Hepatocyte (in vitro differentiated cells): ENCODE measurements around the gene TTC9B. TPM values are rescaled to one million over a fixed set of nuclear protein-coding genes. Genes with fewer than 3 reads are reported as not detected.

Experiments used
- DNase-seq: peaks from one replicate; pipeline ENCODE4 v3.0.0-alpha.2; 2016; ENCODE audit warnings: low spot score
- H2AFZ ChIP-seq: fragments of 200-600 bp; sonication (generic); 2 replicates; pipeline ENCODE4 v1.6.0; 2016; ENCODE audit warnings: antibody characterized with exemption, mild to moderate bottlenecking
- H3K27ac ChIP-seq: fragments of 200-600 bp; sonication (generic); 2 replicates; pipeline ENCODE4 v1.5.1; 2016; ENCODE audit warnings: mild to moderate bottlenecking
- H3K27me3 ChIP-seq: fragments of 200-600 bp; sonication (generic); 2 replicates; pipeline ENCODE4 v1.6.1; 2016
- H3K36me3 ChIP-seq: fragments of 200-600 bp; sonication (generic); replicated peaks from 2 replicates; pipeline ENCODE4 v1.5.1; 2016; ENCODE audit warnings: low read depth; ENCODE audit not compliant: insufficient read depth
- H3K4me1 ChIP-seq: fragments of 200-600 bp; sonication (generic); 2 replicates; pipeline ENCODE4 v1.5.1; 2016; ENCODE audit warnings: mild to moderate bottlenecking, moderate library complexity; ENCODE audit not compliant: insufficient read depth
- H3K4me2 ChIP-seq: fragments of 200-600 bp; sonication (generic); 2 replicates; pipeline ENCODE4 v1.6.0; 2016
- H3K4me3 ChIP-seq: fragments of 200-600 bp; sonication (generic); 2 replicates; pipeline ENCODE4 v1.5.1; 2016; ENCODE audit warnings: mild to moderate bottlenecking
- H3K79me2 ChIP-seq: fragments of 200-600 bp; sonication (generic); 2 replicates; pipeline ENCODE4 v1.6.0; 2017; ENCODE audit warnings: mild to moderate bottlenecking
- H3K9me2 ChIP-seq: fragments of 200-600 bp; sonication (generic); replicated peaks from 2 replicates; pipeline ENCODE4 v1.6.0; 2017; ENCODE audit warnings: mild to moderate bottlenecking; ENCODE audit not compliant: insufficient read depth
- H3K9me3 ChIP-seq: fragments of 200-600 bp; sonication (generic); 2 replicates; pipeline ENCODE4 v1.5.1; 2016; ENCODE audit warnings: low read depth, mild to moderate bottlenecking
- H4K20me1 ChIP-seq: fragments of 200-600 bp; sonication (generic); 2 replicates; pipeline ENCODE4 v1.6.0; 2016; ENCODE audit warnings: mild to moderate bottlenecking; ENCODE audit not compliant: insufficient read depth, poor library complexity, severe bottlenecking
- EZH2 ChIP-seq: fragments of 200-600 bp; sonication (generic); IDR thresholded peaks from 2 replicates; pipeline ENCODE4 v1.6.1; 2016; ENCODE audit warnings: antibody characterized with exemption, mild to moderate bottlenecking, borderline replicate concordance
- EZH2phosphoT487 ChIP-seq: fragments of 200-600 bp; sonication (generic); IDR thresholded peaks from one replicate; pipeline ENCODE4 v1.6.1; 2018; ENCODE audit warnings: antibody characterized with exemption, mild to moderate bottlenecking, low read depth, moderate library complexity; ENCODE audit not compliant: unreplicated experiment, severe bottlenecking
- WGBS: methylation state at CpG from one replicate; pipeline ENCODE4 v1.1.6; 2016; ENCODE audit warnings: low lambda C conversion rate; ENCODE audit errors: missing lambda C conversion rate; 5-methylcytosine and 5-hydroxymethylcytosine counted together
- polyA plus RNA-seq: library from polyadenylated mRNA; unstranded; fragments of >200 nt; fragmentation: Nextera tagmentation; extraction: Ambion mirVana; gene quantifications from 2 replicates; pipeline ENCODE4 v1.2.1, GENCODE V29; 2016
- total RNA-seq: library from RNA; depleted of rRNA; stranded (reverse); fragments of >200 nt; gene quantifications from 2 replicates; pipeline ENCODE4 v1.2.3, GENCODE V29; 2014
- TF ChIP-seq, protein P1 (sequence below): fragments of 200-600 bp; sonication (generic); IDR thresholded peaks from 2 replicates; pipeline ENCODE4 v1.5.1; 2016; ENCODE audit warnings: antibody characterized with exemption, mild to moderate bottlenecking; ENCODE audit not compliant: poor library complexity

Gene TTC9B
- total and polyA plus RNA-seq, 2 experiments from 2014 or later: 0.21 TPM; not detected in 1

DNA sequence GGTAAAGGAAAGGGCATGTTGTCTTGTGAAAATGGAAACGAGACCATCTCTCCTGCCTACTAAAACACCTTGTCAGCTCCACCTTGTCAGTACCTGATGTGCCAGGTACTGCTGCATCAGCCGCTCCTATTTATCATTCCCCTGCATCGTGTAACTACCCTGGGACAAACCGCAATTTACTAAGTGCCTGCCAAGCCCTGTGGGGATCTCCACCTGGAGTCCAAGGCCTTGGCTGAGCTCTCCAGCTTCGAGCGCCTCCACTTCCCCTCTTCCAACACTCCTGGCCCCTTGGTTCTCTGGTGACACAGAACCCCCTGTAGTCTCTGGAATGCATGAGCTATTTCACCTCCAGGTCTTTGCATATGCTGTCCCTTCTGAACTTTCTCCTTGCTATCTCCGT is 34.2 kb upstream of the TTC9B start:
- WGBS: 77% methylated on average over 7 of the region's 7 CpGs
- Histone ChIP-seq H3K27ac (no peak overlapping the region), H3K9me3 (no peaks in the 10 kb centered on the region), H2AFZ (no peak overlapping the region), H4K20me1 (peaks cover 16% of the 10 kb centered on the region), H3K4me3 (no peak overlapping the region), H3K36me3 (no peaks in the 10 kb centered on the region), H3K79me2 (peaks cover 29% of the 10 kb centered on the region), H3K4me2 (no peak overlapping the region), H3K27me3 (no peaks in the 10 kb centered on the region), H3K4me1 (no peaks in the 10 kb centered on the region), H3K9me2 (no peaks in the 10 kb centered on the region)
- TF ChIP-seq, protein P1, sequence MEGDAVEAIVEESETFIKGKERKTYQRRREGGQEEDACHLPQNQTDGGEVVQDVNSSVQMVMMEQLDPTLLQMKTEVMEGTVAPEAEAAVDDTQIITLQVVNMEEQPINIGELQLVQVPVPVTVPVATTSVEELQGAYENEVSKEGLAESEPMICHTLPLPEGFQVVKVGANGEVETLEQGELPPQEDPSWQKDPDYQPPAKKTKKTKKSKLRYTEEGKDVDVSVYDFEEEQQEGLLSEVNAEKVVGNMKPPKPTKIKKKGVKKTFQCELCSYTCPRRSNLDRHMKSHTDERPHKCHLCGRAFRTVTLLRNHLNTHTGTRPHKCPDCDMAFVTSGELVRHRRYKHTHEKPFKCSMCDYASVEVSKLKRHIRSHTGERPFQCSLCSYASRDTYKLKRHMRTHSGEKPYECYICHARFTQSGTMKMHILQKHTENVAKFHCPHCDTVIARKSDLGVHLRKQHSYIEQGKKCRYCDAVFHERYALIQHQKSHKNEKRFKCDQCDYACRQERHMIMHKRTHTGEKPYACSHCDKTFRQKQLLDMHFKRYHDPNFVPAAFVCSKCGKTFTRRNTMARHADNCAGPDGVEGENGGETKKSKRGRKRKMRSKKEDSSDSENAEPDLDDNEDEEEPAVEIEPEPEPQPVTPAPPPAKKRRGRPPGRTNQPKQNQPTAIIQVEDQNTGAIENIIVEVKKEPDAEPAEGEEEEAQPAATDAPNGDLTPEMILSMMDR: no peak
- TF ChIP-seq EZH2 (no peak), EZH2phosphoT487 (no peak)
- DNase-seq: no peak

DNA sequence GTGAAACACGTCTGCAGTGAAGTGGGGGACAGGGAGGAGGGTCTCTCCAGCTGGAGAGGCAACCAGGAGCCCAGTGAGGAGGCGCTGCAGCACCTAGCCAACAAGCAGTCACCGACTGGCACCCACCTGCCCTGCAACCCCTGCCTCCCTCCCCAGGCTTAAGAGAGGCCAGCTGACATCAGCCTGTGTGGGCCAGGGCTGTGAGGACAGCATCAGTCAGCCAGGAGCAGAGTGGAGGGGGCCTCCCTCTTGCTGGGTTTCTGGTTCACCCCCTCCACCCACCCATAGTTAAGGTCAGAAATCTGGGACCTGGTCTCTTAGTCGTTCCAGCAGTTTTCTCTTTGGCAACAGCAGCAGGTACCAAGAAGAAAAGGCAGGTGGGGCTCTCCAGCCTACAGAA is 33.8 kb upstream of the TTC9B start:
- H3K9me2 ChIP-seq: no peaks in the 10 kb centered on the region
- peaks cover 27% of the 10 kb centered on the region for H3K79me2 ChIP-seq
- H4K20me1 ChIP-seq: peaks cover 13% of the 10 kb centered on the region
- H2AFZ ChIP-seq: no peak overlapping the region
- H3K27me3 ChIP-seq: no peaks in the 10 kb centered on the region
- H3K4me2 ChIP-seq: no peak overlapping the region
- H3K27ac ChIP-seq: no peak overlapping the region
- no peak overlapping the region for H3K4me3 ChIP-seq
- no peaks in the 10 kb centered on the region for H3K36me3 ChIP-seq
- no peaks in the 10 kb centered on the region for H3K9me3 ChIP-seq
- H3K4me1 ChIP-seq: no peaks in the 10 kb centered on the region
- no peak for TF ChIP-seq EZH2phosphoT487
- no peak for TF ChIP-seq EZH2
- TF ChIP-seq, protein P1: no peak
- 96% methylated on average over 4 of the region's 4 CpGs for WGBS
- DNase-seq: no peak

DNA sequence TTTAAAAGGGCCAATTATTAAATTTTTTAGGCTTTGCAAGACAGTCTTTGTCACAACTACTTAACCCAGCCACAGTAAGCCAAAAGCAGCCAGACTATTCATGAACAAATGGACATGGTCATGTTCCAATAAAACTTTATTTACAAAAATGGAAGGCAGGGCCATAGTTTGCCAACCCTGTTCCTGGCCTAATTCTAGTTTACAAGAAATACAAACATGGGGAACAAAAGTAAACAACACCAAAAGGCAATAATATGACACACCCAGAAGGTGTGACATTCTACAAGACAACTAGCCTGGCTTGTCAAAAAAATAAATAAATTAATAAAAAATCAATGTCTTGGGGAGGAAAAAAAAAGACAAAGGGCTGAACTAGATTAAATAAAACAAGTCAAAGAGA is 33.1 kb upstream of the TTC9B start:
- TF ChIP-seq EZH2phosphoT487 (no peak), EZH2 (no peak)
- TF ChIP-seq, protein P1: no peak
- Histone ChIP-seq H4K20me1 (peaks cover 11% of the 10 kb centered on the region), H3K27ac (no peak overlapping the region), H3K27me3 (no peaks in the 10 kb centered on the region), H3K9me2 (no peaks in the 10 kb centered on the region), H2AFZ (no peak overlapping the region), H3K4me1 (no peaks in the 10 kb centered on the region), H3K4me3 (no peak overlapping the region), H3K36me3 (no peaks in the 10 kb centered on the region), H3K4me2 (no peak overlapping the region), H3K9me3 (no peaks in the 10 kb centered on the region), H3K79me2 (peaks cover 25% of the 10 kb centered on the region)
- DNase-seq: no peak

DNA sequence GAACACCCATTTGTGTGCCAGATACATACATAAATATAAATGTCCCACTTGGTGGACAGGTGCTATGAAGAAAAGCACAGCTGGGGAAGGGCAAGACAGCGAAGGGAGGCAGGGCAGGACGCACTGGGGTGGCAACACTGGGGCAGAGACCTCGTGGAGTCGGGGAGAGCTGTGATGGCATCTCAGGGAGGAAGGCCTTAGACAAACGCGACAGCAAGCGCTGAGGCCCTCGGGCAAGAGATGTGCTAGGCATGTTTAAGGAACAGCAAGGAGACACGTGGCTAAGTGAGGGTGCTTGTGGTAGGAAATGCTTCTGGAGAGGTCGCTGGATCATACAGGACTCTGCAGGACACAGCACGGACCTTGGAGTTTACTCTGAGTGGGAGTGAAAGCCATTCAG is 31.6 kb upstream of the TTC9B start:
- WGBS: 92% methylated on average over 11 of the region's 11 CpGs
- no peak for DNase-seq
- no peak for TF ChIP-seq EZH2phosphoT487
- H3K9me3 ChIP-seq: no peaks in the 10 kb centered on the region
- H3K4me1 ChIP-seq: no peaks in the 10 kb centered on the region
- no peak overlapping the region for H3K4me2 ChIP-seq
- H3K4me3 ChIP-seq: no peak overlapping the region
- peaks cover 27% of the 10 kb centered on the region for H3K79me2 ChIP-seq
- no peak overlapping the region for H2AFZ ChIP-seq
- H3K36me3 ChIP-seq: no peaks in the 10 kb centered on the region
- no peak overlapping the region for H3K27ac ChIP-seq
- H4K20me1 ChIP-seq: peaks cover 11% of the 10 kb centered on the region
- no peaks in the 10 kb centered on the region for H3K27me3 ChIP-seq
- H3K9me2 ChIP-seq: no peaks in the 10 kb centered on the region
